ENCODE results near the gene HMGCS2. TPM values are rescaled to one million over a fixed set of nuclear protein-coding genes. Genes with fewer than 3 reads are reported as not detected.

Gene HMGCS2
- total RNA-seq, 2 experiments from 2014 or later = not detected

- H3K27ac ChIP-seq (ENCODE audit: low read depth, low read length, poor library complexity, severe bottlenecking) = no peak overlapping the region
- no peaks in the 10 kb centered on the region for H3K9me2 ChIP-seq (ENCODE audit: insufficient read depth, low read length)
- no peaks in the 10 kb centered on the region for H3K9me3 ChIP-seq (ENCODE audit: low read length)
- intact Hi-C loops (cut with micrococcal nuclease; ENCODE audit: unreplicated experiment) = no loop called here
- POLR2A ChIA-PET = no interaction called here
- H3K4me1 ChIP-seq (ENCODE audit: insufficient read depth, low read length, poor library complexity, severe bottlenecking) = no peaks in the 10 kb centered on the region
- CTCF ChIA-PET (ENCODE audit: unreplicated experiment) = no interaction called here
- no peak overlapping the region for H2AFZ ChIP-seq (ENCODE audit: low read length)
- TF ChIP-seq EZH2phosphoT487 (IDR thresholded peaks at IDR 0.05; ENCODE audit: borderline replicate concordance, low read depth, low read length) (no peak), CTCF (conservative IDR thresholded peaks at IDR 0.05; ENCODE audit: low read length) (no peak)
- H3K4me3 ChIP-seq (ENCODE audit: low read depth, low read length, poor library complexity, severe bottlenecking) = no peak overlapping the region
- no peak overlapping the region for H3K4me2 ChIP-seq (ENCODE audit: low read length)
- H4K20me1 ChIP-seq (ENCODE audit: insufficient read depth, low read length) = no peaks in the 10 kb centered on the region
- no peaks in the 10 kb centered on the region for H3K79me2 ChIP-seq (ENCODE audit: insufficient read depth, low read depth, low read length)
- no TSS peak for BruUV-seq (replicated peaks)
- DNase-seq (ENCODE audit: low spot score) = no peak
- no peaks in the 10 kb centered on the region for H3K36me3 ChIP-seq (ENCODE audit: insufficient read depth, low read length)
These were observed 26.8 kb upstream of the HMGCS2 start for GRCh38 chr1:119795261-119796200.

GRCh38 chr1:119794876-119795240 is 26.2 kb upstream of the HMGCS2 start:
- ChIA-PET CTCF (ENCODE audit: unreplicated experiment) (no interaction called here), POLR2A (no interaction called here)
- H3K4me3 ChIP-seq (ENCODE audit: low read depth, low read length, poor library complexity, severe bottlenecking) = no peak overlapping the region
- TF ChIP-seq CTCF (conservative IDR thresholded peaks at IDR 0.05; ENCODE audit: low read length) = no peak
- TF ChIP-seq EZH2phosphoT487 (IDR thresholded peaks at IDR 0.05; ENCODE audit: borderline replicate concordance, low read depth, low read length) = no peak
- no peaks in the 10 kb centered on the region for H3K9me2 ChIP-seq (ENCODE audit: insufficient read depth, low read length)
- no peaks in the 10 kb centered on the region for H3K9me3 ChIP-seq (ENCODE audit: low read length)
- no peak overlapping the region for H2AFZ ChIP-seq (ENCODE audit: low read length)
- no TSS peak for BruUV-seq (replicated peaks)
- H3K27ac ChIP-seq (ENCODE audit: low read depth, low read length, poor library complexity, severe bottlenecking) = no peak overlapping the region
- no peaks in the 10 kb centered on the region for H3K79me2 ChIP-seq (ENCODE audit: insufficient read depth, low read depth, low read length)
- H3K4me1 ChIP-seq (ENCODE audit: insufficient read depth, low read length, poor library complexity, severe bottlenecking) = no peaks in the 10 kb centered on the region
- no peak for DNase-seq (ENCODE audit: low spot score)
- no peak overlapping the region for H3K4me2 ChIP-seq (ENCODE audit: low read length)
- H3K36me3 ChIP-seq (ENCODE audit: insufficient read depth, low read length) = no peaks in the 10 kb centered on the region
- intact Hi-C loops (cut with micrococcal nuclease; ENCODE audit: unreplicated experiment) = no loop called here
- H4K20me1 ChIP-seq (ENCODE audit: insufficient read depth, low read length) = no peaks in the 10 kb centered on the region

DNA sequence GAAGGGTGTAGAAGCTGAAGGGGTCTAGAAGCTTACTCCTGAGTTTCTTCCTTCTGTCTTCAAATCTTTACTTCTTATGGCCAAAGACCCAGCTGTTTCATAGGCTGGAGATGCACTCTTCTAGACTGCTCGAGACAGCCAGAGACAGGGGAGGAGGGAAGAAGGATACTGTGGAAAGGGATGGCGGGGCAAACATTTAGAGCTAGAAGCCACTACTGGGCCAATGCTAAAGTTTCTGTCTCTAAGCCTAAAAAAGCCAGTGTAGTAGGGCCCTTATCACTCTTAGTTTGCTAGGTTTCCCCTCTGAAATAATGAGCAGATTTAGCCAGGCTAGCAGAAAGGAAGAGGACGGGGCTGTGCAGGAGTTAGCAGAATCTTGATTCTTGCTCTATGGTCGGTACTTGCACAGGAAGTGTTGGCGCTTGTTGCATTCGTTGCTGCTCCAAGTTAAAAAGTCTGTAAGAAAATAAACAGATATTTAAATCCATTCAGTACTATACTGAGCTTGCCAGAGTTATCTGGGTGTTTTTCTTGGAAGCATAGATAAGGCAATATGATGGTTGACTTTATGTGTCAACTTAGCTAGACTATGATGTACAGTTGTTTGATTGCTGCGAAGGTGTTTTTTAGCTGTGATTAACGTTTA is 25.6 kb upstream of the HMGCS2 start:
- no peaks in the 10 kb centered on the region for H4K20me1 ChIP-seq (ENCODE audit: insufficient read depth, low read length)
- no peaks in the 10 kb centered on the region for H3K9me3 ChIP-seq (ENCODE audit: low read length)
- H3K4me3 ChIP-seq (ENCODE audit: low read depth, low read length, poor library complexity, severe bottlenecking) = no peak overlapping the region
- ChIA-PET CTCF (ENCODE audit: unreplicated experiment) (no interaction called here), POLR2A (interaction anchor here (0.5 kb wide), 1 partner anchor 149 kb away, joined by 4 read pairs; no protein-coding TSS in a partner anchor)
- H3K4me2 ChIP-seq (ENCODE audit: low read length) = no peak overlapping the region
- intact Hi-C loops (cut with micrococcal nuclease; ENCODE audit: unreplicated experiment) = no loop called here
- DNase-seq (ENCODE audit: low spot score) = no peak
- no peaks in the 10 kb centered on the region for H3K4me1 ChIP-seq (ENCODE audit: insufficient read depth, low read length, poor library complexity, severe bottlenecking)
- TF ChIP-seq CTCF (conservative IDR thresholded peaks at IDR 0.05; ENCODE audit: low read length) = no peak
- no peak for TF ChIP-seq EZH2phosphoT487 (IDR thresholded peaks at IDR 0.05; ENCODE audit: borderline replicate concordance, low read depth, low read length)
- BruUV-seq (replicated peaks) = no TSS peak
- no peaks in the 10 kb centered on the region for H3K79me2 ChIP-seq (ENCODE audit: insufficient read depth, low read depth, low read length)
- no peaks in the 10 kb centered on the region for H3K9me2 ChIP-seq (ENCODE audit: insufficient read depth, low read length)
- no peak overlapping the region for H3K27ac ChIP-seq (ENCODE audit: low read depth, low read length, poor library complexity, severe bottlenecking)
- H2AFZ ChIP-seq (ENCODE audit: low read length) = no peak overlapping the region
- H3K36me3 ChIP-seq (ENCODE audit: insufficient read depth, low read length) = no peaks in the 10 kb centered on the region

All from OCI-LY7 (cell line).